Measurements from ENCODE around the gene ABCC5. TPM values are rescaled to one million over a fixed set of nuclear protein-coding genes. Genes with fewer than 3 reads are reported as not detected.
"Not testable (repeated sequence)": the region's sequence is repeated elsewhere in the genome, so short reads cannot be mapped to it uniquely, and the experiment has no call there.

ABCC5 gene
- 10 to 100 TPM in 3 of 6 donors, 1 to 10 TPM in 3; 8.3 to 15.1 (median 10.5) TPM for polyA plus RNA-seq (ENCODE audit: low read depth in 6 of 6)

- H3K9me3 Mint-ChIP-seq: no peaks in the 10 kb centered on the region
- peaks cover 11 to 21% (median 20%) of the 10 kb centered on the region in 3 donors for H3K4me1 Mint-ChIP-seq
- H3K27ac Mint-ChIP-seq: peak within 1 kb of the TSS; percentile 82 to 95 (median 95)
- ATAC-seq (ENCODE audit: low read depth in 2 of 2) (peak; percentile 93 to 94), DNase-seq (peak; percentile 79)
- H3K36me3 Mint-ChIP-seq: peaks cover 0 to 4% of the 10 kb centered on the region in 2 donors
- peak within 1 kb of the TSS; percentile 97 to 100 (median 100) for H3K4me3 Mint-ChIP-seq
- peaks cover 4 to 23% (median 13%) of the 10 kb centered on the region in 3 donors for H3K27me3 Mint-ChIP-seq
These were observed at the start of gene ABCC5 for GRCh38 chr3:184017672-184018423. ABCC5 (minus strand) TSS chr3:184017884; CDS start chr3:184014392, 3,492 bp downstream.

- Mint-ChIP-seq H3K4me3 (no peak overlapping the region), H3K36me3 (peaks cover 4 to 8% of the 10 kb centered on the region in 2 donors), H3K9me3 (peaks cover 5 to 30% (median 13%) of the 10 kb centered on the region in 7 donors), H3K4me1 (no peaks in the 10 kb centered on the region), H3K27me3 (peaks cover 12 to 35% (median 17%) of the 10 kb centered on the region in 3 donors), H3K27ac (no peak overlapping the region)
- DNase-seq (no peak), ATAC-seq (ENCODE audit: low read depth in 2 of 2) (no peak)
These were observed 48.5 kb upstream of the ABCC5 start for GRCh38 chr3:184066211-184066610.

- no peak overlapping the region for H3K27ac Mint-ChIP-seq
- H3K4me3 Mint-ChIP-seq: no peak overlapping the region
- H3K9me3 Mint-ChIP-seq: peaks cover 0 to 4% (median 0%) of the 10 kb centered on the region in 7 donors
- H3K27me3 Mint-ChIP-seq: peaks cover 6 to 20% (median 12%) of the 10 kb centered on the region in 3 donors
- no peaks in the 10 kb centered on the region for H3K36me3 Mint-ChIP-seq
- no peaks in the 10 kb centered on the region for H3K4me1 Mint-ChIP-seq
- DNase-seq (no peak), ATAC-seq (ENCODE audit: low read depth in 2 of 2) (no peak)
These were observed 45.0 kb upstream of the ABCC5 start for GRCh38 chr3:184062637-184063036.

- Mint-ChIP-seq H3K27ac (no peak overlapping the region), H3K36me3 (no peaks in the 10 kb centered on the region), H3K4me3 (no peak overlapping the region), H3K9me3 (peaks cover 0 to 4% (median 0%) of the 10 kb centered on the region in 7 donors), H3K4me1 (no peaks in the 10 kb centered on the region), H3K27me3 (peaks cover 7 to 14% (median 8%) of the 10 kb centered on the region in 3 donors)
- DNase-seq (no peak), ATAC-seq (ENCODE audit: low read depth in 2 of 2) (no peak)
These were observed 41.7 kb upstream of the ABCC5 start for GRCh38 chr3:184059424-184059823.

GRCh38 chr3:184058029-184058428, 40.3 kb upstream of the ABCC5 start:
- no peaks in the 10 kb centered on the region for H3K36me3 Mint-ChIP-seq
- H3K27ac Mint-ChIP-seq: no peak overlapping the region
- H3K4me3 Mint-ChIP-seq: no peak overlapping the region
- H3K27me3 Mint-ChIP-seq: peaks cover 13 to 18% (median 14%) of the 10 kb centered on the region in 3 donors
- ATAC-seq (ENCODE audit: low read depth in 2 of 2) (no peak), DNase-seq (no peak)
- H3K4me1 Mint-ChIP-seq: no peaks in the 10 kb centered on the region
- peaks cover 0 to 4% (median 0%) of the 10 kb centered on the region in 7 donors for H3K9me3 Mint-ChIP-seq

GRCh38 chr3:184052767-184053166, 35.1 kb upstream of the ABCC5 start, which contains the start of gene HTR3C:
HTR3C (plus strand) TSS chr3:184053047; CDS start chr3:184053081, 34 bp downstream.
- no peaks in the 10 kb centered on the region for H3K36me3 Mint-ChIP-seq
- no peak within 1 kb of the TSS for H3K4me3 Mint-ChIP-seq
- H3K27ac Mint-ChIP-seq: no peak within 1 kb of the TSS

GRCh38 chr3:184050217-184050847, 32.6 kb upstream of the ABCC5 start:
- ATAC-seq (ENCODE audit: low read depth in 2 of 2) (no peak), DNase-seq (no peak)
- Mint-ChIP-seq H3K27me3 (peaks cover 27 to 37% (median 27%) of the 10 kb centered on the region in 3 donors), H3K27ac (no peak overlapping the region), H3K4me3 (no peak overlapping the region), H3K9me3 (no peaks in the 10 kb centered on the region), H3K36me3 (no peaks in the 10 kb centered on the region), H3K4me1 (peaks cover 0 to 6% (median 5%) of the 10 kb centered on the region in 3 donors)

More at GRCh38 chr3:184052767-184053166, 35.1 kb upstream of the ABCC5 start, which contains the start of gene HTR3C:
- no peak for ATAC-seq (ENCODE audit: low read depth in 2 of 2)
- H3K9me3 Mint-ChIP-seq: no peaks in the 10 kb centered on the region
- peaks cover 0 to 6% (median 5%) of the 10 kb centered on the region in 3 donors for H3K4me1 Mint-ChIP-seq
- peaks cover 27 to 37% (median 35%) of the 10 kb centered on the region in 3 donors for H3K27me3 Mint-ChIP-seq
- DNase-seq: no peak

- peaks cover 0 to 6% (median 5%) of the 10 kb centered on the region in 3 donors for H3K4me1 Mint-ChIP-seq
- ATAC-seq (ENCODE audit: low read depth in 2 of 2): no peak
- no peak for DNase-seq
- no peaks in the 10 kb centered on the region for H3K9me3 Mint-ChIP-seq
- H3K27ac Mint-ChIP-seq: no peak overlapping the region
- no peak overlapping the region for H3K4me3 Mint-ChIP-seq
- no peaks in the 10 kb centered on the region for H3K36me3 Mint-ChIP-seq
- H3K27me3 Mint-ChIP-seq: peaks cover 4 to 20% (median 11%) of the 10 kb centered on the region in 3 donors
These were observed 28.3 kb upstream of the ABCC5 start for GRCh38 chr3:184045995-184046394.

GRCh38 chr3:184042617-184043016, 24.9 kb upstream of the ABCC5 start:
- no peaks in the 10 kb centered on the region for H3K9me3 Mint-ChIP-seq
- no peak overlapping the region for H3K4me3 Mint-ChIP-seq
- DNase-seq: no peak
- H3K4me1 Mint-ChIP-seq: no peaks in the 10 kb centered on the region
- no peak for ATAC-seq (ENCODE audit: low read depth in 2 of 2)
- peaks cover 0 to 8% (median 4%) of the 10 kb centered on the region in 3 donors for H3K27me3 Mint-ChIP-seq
- H3K27ac Mint-ChIP-seq: peak overlapping the region in 1 of 6 donors; percentile 75
- no peaks in the 10 kb centered on the region for H3K36me3 Mint-ChIP-seq

GRCh38 chr3:184040010-184040409, 22.3 kb upstream of the ABCC5 start:
- no peak overlapping the region for H3K4me3 Mint-ChIP-seq
- no peak for DNase-seq
- no peaks in the 10 kb centered on the region for H3K9me3 Mint-ChIP-seq
- no peaks in the 10 kb centered on the region for H3K36me3 Mint-ChIP-seq
- ATAC-seq (ENCODE audit: low read depth in 2 of 2): no peak
- no peaks in the 10 kb centered on the region for H3K4me1 Mint-ChIP-seq
- H3K27me3 Mint-ChIP-seq: peaks cover 0 to 9% (median 8%) of the 10 kb centered on the region in 3 donors
- no peak overlapping the region for H3K27ac Mint-ChIP-seq

GRCh38 chr3:184039414-184039813, 21.7 kb upstream of the ABCC5 start:
- no peak overlapping the region for H3K27ac Mint-ChIP-seq
- no peak for ATAC-seq (ENCODE audit: low read depth in 2 of 2)
- no peaks in the 10 kb centered on the region for H3K9me3 Mint-ChIP-seq
- no peaks in the 10 kb centered on the region for H3K4me1 Mint-ChIP-seq
- no peak for DNase-seq
- peaks cover 0 to 9% (median 9%) of the 10 kb centered on the region in 3 donors for H3K27me3 Mint-ChIP-seq
- no peak overlapping the region for H3K4me3 Mint-ChIP-seq
- no peaks in the 10 kb centered on the region for H3K36me3 Mint-ChIP-seq

- H3K27me3 Mint-ChIP-seq: peaks cover 0 to 15% (median 13%) of the 10 kb centered on the region in 3 donors
- H3K4me3 Mint-ChIP-seq; H3K9me3 Mint-ChIP-seq; ATAC-seq (ENCODE audit: low read depth in 2 of 2); DNase-seq; H3K27ac Mint-ChIP-seq; H3K36me3 Mint-ChIP-seq; H3K4me1 Mint-ChIP-seq: not testable (repeated sequence)
These were observed 20.6 kb upstream of the ABCC5 start for GRCh38 chr3:184038307-184038706.

GRCh38 chr3:184037816-184038215, 20.1 kb upstream of the ABCC5 start:
- Mint-ChIP-seq H3K27ac (peak overlapping the region in 1 of 6 donors; percentile 15), H3K27me3 (peaks cover 0 to 18% (median 17%) of the 10 kb centered on the region in 3 donors), H3K9me3 (no peaks in the 10 kb centered on the region), H3K4me1 (no peaks in the 10 kb centered on the region), H3K36me3 (no peaks in the 10 kb centered on the region), H3K4me3 (no peak overlapping the region)
- DNase-seq: no peak
- ATAC-seq (ENCODE audit: low read depth in 2 of 2): no peak
